Nephron (organoid): ENCODE measurements around the gene WNT3.

Experiments
- H3K27ac Mint-ChIP-seq, 3 experiments: 2 replicates each; pipeline ENCODE4 v1.8.0; 2020; ENCODE audit warnings: mixed read lengths in 3 of 3, mild to moderate bottlenecking in 2 of 3, moderate library complexity in 1 of 3
- H3K27me3 Mint-ChIP-seq: 2 replicates; pipeline ENCODE4 v1.8.0; 2021; ENCODE audit warnings: low read depth, mild to moderate bottlenecking, moderate library complexity, mixed read lengths
- H3K36me3 Mint-ChIP-seq: 2 replicates; pipeline ENCODE4 v1.8.0; 2020; ENCODE audit warnings: low read depth, mixed read lengths
- H3K4me1 Mint-ChIP-seq: 2 replicates; pipeline ENCODE4 v1.8.0; 2020; ENCODE audit warnings: mixed read lengths
- H3K4me3 Mint-ChIP-seq, 3 experiments: 2 replicates each; pipeline ENCODE4 v1.8.0; 2020; ENCODE audit warnings: mild to moderate bottlenecking in 3 of 3, mixed read lengths in 3 of 3, moderate library complexity in 2 of 3
- H3K9me3 Mint-ChIP-seq: 2 replicates; pipeline ENCODE4 v1.8.0; 2020; ENCODE audit warnings: mixed read lengths
- TF ChIP-seq, protein P1 (sequence below), 3 experiments: fragments of 200-600 bp; sonication (generic); IDR thresholded peaks; one replicate each; pipeline ENCODE4 v1.5.0; 2021; ENCODE audit warnings: antibody characterized with exemption in 3 of 3; ENCODE audit not compliant: unreplicated experiment in 3 of 3

Gene WNT3

GRCh38 chr17:46819906-46820351 is 1.4 kb upstream of the WNT3 start:
- Mint-ChIP-seq H3K27ac (no peak overlapping the region), H3K27me3 (peaks cover 97% of the 10 kb centered on the region)

DNA sequence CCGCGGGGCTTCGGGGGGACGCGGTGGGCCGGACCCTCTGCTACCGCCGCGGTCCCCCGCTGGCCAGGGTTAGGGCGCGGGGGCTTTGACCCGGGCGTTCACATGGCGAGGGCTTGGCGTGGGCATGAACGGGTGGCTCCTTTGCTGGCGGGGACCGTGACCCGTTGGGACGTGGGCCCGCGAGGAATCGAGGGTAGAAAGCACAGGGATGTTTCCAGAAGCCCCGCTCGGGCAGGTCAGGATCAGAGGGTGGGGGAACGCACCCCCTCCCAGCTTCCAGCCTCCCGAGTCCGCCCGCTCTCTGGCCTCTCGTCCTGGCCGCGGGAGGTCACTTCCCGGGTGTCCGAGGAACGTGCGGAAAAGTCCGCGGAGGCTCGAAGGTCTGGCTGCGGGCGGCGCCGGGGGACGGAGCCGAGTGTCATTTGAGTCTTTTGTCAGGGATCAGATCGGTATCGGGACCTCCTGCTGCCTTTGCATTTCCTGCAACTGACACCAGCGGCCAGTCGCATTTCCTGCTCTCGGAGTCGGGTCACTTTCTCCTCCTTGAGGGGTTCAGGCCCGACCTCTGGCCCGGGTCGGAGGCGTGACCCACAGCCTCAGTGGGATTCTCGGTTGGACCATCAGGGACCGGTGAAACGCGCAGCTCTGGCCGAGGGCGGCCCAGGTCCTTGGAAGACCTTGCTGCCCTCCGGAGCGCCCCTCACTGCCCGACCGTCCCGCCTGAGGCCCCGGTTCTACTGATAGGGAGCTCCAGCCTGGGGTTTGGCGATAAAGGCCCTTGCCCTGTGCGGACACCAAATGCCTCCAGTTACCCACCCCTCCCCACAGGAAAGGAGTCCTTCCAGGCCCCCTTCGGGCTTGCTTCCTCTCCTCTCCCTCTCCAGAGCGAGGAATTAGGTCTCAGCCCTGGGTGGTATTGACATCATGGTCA is 702 bp upstream of the WNT3 start:
- no peaks in the 10 kb centered on the region for H3K36me3 Mint-ChIP-seq
- TF ChIP-seq, protein P1, sequence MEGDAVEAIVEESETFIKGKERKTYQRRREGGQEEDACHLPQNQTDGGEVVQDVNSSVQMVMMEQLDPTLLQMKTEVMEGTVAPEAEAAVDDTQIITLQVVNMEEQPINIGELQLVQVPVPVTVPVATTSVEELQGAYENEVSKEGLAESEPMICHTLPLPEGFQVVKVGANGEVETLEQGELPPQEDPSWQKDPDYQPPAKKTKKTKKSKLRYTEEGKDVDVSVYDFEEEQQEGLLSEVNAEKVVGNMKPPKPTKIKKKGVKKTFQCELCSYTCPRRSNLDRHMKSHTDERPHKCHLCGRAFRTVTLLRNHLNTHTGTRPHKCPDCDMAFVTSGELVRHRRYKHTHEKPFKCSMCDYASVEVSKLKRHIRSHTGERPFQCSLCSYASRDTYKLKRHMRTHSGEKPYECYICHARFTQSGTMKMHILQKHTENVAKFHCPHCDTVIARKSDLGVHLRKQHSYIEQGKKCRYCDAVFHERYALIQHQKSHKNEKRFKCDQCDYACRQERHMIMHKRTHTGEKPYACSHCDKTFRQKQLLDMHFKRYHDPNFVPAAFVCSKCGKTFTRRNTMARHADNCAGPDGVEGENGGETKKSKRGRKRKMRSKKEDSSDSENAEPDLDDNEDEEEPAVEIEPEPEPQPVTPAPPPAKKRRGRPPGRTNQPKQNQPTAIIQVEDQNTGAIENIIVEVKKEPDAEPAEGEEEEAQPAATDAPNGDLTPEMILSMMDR (IDR thresholded peaks at IDR 0.05; ENCODE audit: unreplicated experiment in 3 of 3) = no peak
- H3K27me3 Mint-ChIP-seq = peaks cover 93% of the 10 kb centered on the region
- no peaks in the 10 kb centered on the region for H3K9me3 Mint-ChIP-seq
- peak overlapping the region; percentile 70 to 72 (median 71) for H3K4me3 Mint-ChIP-seq
- H3K4me1 Mint-ChIP-seq = peaks cover 5% of the 10 kb centered on the region
- no peak overlapping the region for H3K27ac Mint-ChIP-seq

More at GRCh38 chr17:46819906-46820351, 1.4 kb upstream of the WNT3 start:
- Mint-ChIP-seq H3K4me3 (peak overlapping the region in 2 of 3 experiments; percentile 71 to 72), H3K4me1 (peaks cover 5% of the 10 kb centered on the region), H3K36me3 (no peaks in the 10 kb centered on the region), H3K9me3 (no peaks in the 10 kb centered on the region)
- TF ChIP-seq, protein P1 (IDR thresholded peaks at IDR 0.05; ENCODE audit: unreplicated experiment in 3 of 3) = no peak

- H3K27me3 Mint-ChIP-seq = peaks cover 96% of the 10 kb centered on the region
- H3K4me1 Mint-ChIP-seq = peaks cover 14% of the 10 kb centered on the region
- peak overlapping the region; percentile 62 to 78 (median 70) for H3K4me3 Mint-ChIP-seq
- no peak overlapping the region for H3K27ac Mint-ChIP-seq
- H3K36me3 Mint-ChIP-seq = no peaks in the 10 kb centered on the region
- H3K9me3 Mint-ChIP-seq = no peaks in the 10 kb centered on the region
- TF ChIP-seq, protein P1 (IDR thresholded peaks at IDR 0.05; ENCODE audit: unreplicated experiment in 3 of 3) = no peak
Measured at GRCh38 chr17:46817901-46818209, 637 bp downstream of the WNT3 start.

GRCh38 chr17:46817151-46817900 is 1.2 kb downstream of the WNT3 start:
- Mint-ChIP-seq H3K36me3 (no peaks in the 10 kb centered on the region), H3K27ac (no peak overlapping the region), H3K4me3 (peak overlapping the region; percentile 62 to 78 (median 70)), H3K9me3 (no peaks in the 10 kb centered on the region), H3K27me3 (peaks cover 97% of the 10 kb centered on the region), H3K4me1 (peaks cover 19% of the 10 kb centered on the region)
- TF ChIP-seq, protein P1 (IDR thresholded peaks at IDR 0.05; ENCODE audit: unreplicated experiment in 3 of 3) = no peak

- TF ChIP-seq, protein P1 (IDR thresholded peaks at IDR 0.05; ENCODE audit: unreplicated experiment in 3 of 3) = no peak
Measured at GRCh38 chr17:46815474-46816353, 2.8 kb downstream of the WNT3 start.

More at GRCh38 chr17:46815474-46816353, 2.8 kb downstream of the WNT3 start:
- peaks cover 32% of the 10 kb centered on the region for H3K4me1 Mint-ChIP-seq
- no peak overlapping the region for H3K27ac Mint-ChIP-seq
- no peaks in the 10 kb centered on the region for H3K9me3 Mint-ChIP-seq
- no peaks in the 10 kb centered on the region for H3K36me3 Mint-ChIP-seq
- peak overlapping the region in 1 of 3 experiments; percentile 29 for H3K4me3 Mint-ChIP-seq
- peaks cover 87% of the 10 kb centered on the region for H3K27me3 Mint-ChIP-seq
